22Rv1 (cell line): ENCODE data around the gene TSKU.

Source experiments
- H3K27ac ChIP-seq: fragments of 450-650 bp; 2 replicates; pipeline ENCODE4 v1.5.1; 2017
- CTCF ChIP-seq: fragments of 450-650 bp; IDR thresholded peaks from 2 replicates; pipeline ENCODE4 v1.5.1; 2017; ENCODE audit warnings: mild to moderate bottlenecking
- ZFX ChIP-seq: fragments of 450-650 bp; IDR thresholded peaks from 2 replicates; pipeline ENCODE4 v1.6.1; 2017; ENCODE audit warnings: antibody characterized with exemption, borderline replicate concordance

Gene TSKU

GRCh38 chr11:76785513-76785912, 2.4 kb downstream of the TSKU start:
- H3K27ac ChIP-seq, result peak overlapping the region; percentile 100
- no peak for TF ChIP-seq ZFX
- no peak for TF ChIP-seq CTCF

- TF ChIP-seq ZFX, result no peak
- no peak for TF ChIP-seq CTCF
Measured at GRCh38 chr11:76786016-76786415, 2.9 kb downstream of the TSKU start.

GRCh38 chr11:76786441-76787014, 3.4 kb downstream of the TSKU start:
- TF ChIP-seq CTCF (no peak), ZFX (no peak)
- H3K27ac ChIP-seq, result peak overlapping the region; percentile 100

More at GRCh38 chr11:76786016-76786415, 2.9 kb downstream of the TSKU start:
- peak overlapping the region; percentile 100 for H3K27ac ChIP-seq

- TF ChIP-seq ZFX (no peak), CTCF (no peak)
- peak overlapping the region; percentile 100 for H3K27ac ChIP-seq
Measured at GRCh38 chr11:76787271-76787670, 4.1 kb downstream of the TSKU start.

GRCh38 chr11:76787911-76788596, 4.9 kb downstream of the TSKU start:
- peak overlapping the region; percentile 100 for H3K27ac ChIP-seq
- no peak for TF ChIP-seq CTCF
- no peak for TF ChIP-seq ZFX

- H3K27ac ChIP-seq, result peak overlapping the region; percentile 100
Measured at GRCh38 chr11:76788661-76789442, 5.7 kb downstream of the TSKU start.

More at GRCh38 chr11:76788661-76789442, 5.7 kb downstream of the TSKU start:
- no peak for TF ChIP-seq CTCF
- TF ChIP-seq ZFX, result no peak
